ENCODE results near the gene SNAPC4. TPM values are rescaled to one million over a fixed set of nuclear protein-coding genes. Genes with fewer than 3 reads are reported as not detected.
A peak's percentile ranks its signal among the peaks of the same experiment; 100 is the strongest.

Gene SNAPC4
- total RNA-seq, 2 experiments from 2014 or later = 12.4 to 16.8 TPM

DNA sequence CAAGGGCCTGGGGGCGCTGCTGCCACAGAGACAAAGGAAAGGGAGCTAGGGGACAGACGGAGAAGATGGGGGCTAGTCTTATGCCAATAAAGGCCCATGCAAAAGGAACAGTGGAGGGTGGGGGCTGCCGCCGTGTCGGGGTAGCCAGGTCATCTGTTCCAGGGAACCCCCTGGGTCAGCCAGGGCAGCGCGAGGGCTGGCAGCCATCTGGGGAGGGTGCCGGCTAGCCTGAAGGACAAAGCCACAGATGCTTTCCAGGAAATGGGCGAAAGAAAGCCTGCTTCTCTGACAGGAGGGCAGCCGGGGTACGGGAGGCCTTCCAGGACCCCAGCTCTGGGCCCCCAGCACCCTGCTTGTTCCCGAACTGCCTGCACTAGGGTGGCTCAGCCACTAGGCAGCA, 24.9 kb downstream of the SNAPC4 start:
- ATAC-seq = no peak
- intact Hi-C loops (cut with DNase I, micrococcal nuclease) = no loop called here
- Mint-ChIP-seq H3K27ac (no peak overlapping the region), H3K36me3 (ENCODE audit: low read depth) (peaks cover 4% of the 10 kb centered on the region), H3K4me1 (no peaks in the 10 kb centered on the region), H3K9me3 (ENCODE audit: low read depth) (no peaks in the 10 kb centered on the region), H3K4me3 (no peak overlapping the region), H3K27me3 (no peaks in the 10 kb centered on the region)
- no peak for DNase-seq
- POLR2A ChIA-PET = interaction anchor here (0.5 to 0.6 kb wide), 2 partner anchors 11 to 12 kb away, joined by 4 to 7 read pairs; no protein-coding TSS in a partner anchor
- CTCF ChIA-PET = no interaction called here

DNA sequence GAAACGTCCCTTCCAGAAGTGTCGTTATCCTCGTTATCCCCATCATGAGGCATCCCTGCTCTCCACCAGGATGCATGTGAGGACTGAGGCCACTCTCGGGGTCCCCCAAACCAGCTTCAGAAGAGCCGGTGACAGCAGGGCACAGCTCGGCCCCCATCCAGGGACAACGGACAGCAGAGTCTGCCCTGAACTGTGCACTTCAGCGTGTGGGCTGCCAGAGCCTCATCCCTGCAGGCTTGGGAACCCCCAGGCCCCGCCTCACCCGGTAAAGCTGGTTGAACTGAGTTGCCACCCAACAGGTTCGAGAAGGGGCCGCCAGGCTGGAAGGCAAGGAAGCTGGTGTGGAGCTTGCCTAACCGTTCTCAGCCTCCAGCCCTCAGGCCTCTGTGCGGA, 25.8 kb downstream of the SNAPC4 start:
- POLR2A ChIA-PET = no interaction called here
- no peaks in the 10 kb centered on the region for H3K9me3 Mint-ChIP-seq (ENCODE audit: low read depth)
- H3K4me1 Mint-ChIP-seq = no peaks in the 10 kb centered on the region
- H3K27ac Mint-ChIP-seq = no peak overlapping the region
- DNase-seq (no peak), ATAC-seq (no peak)
- no peaks in the 10 kb centered on the region for H3K27me3 Mint-ChIP-seq
- CTCF ChIA-PET = no interaction called here
- no peak overlapping the region for H3K4me3 Mint-ChIP-seq
- peaks cover 4% of the 10 kb centered on the region for H3K36me3 Mint-ChIP-seq (ENCODE audit: low read depth)
- intact Hi-C loops (cut with DNase I, micrococcal nuclease) = no loop called here

DNA sequence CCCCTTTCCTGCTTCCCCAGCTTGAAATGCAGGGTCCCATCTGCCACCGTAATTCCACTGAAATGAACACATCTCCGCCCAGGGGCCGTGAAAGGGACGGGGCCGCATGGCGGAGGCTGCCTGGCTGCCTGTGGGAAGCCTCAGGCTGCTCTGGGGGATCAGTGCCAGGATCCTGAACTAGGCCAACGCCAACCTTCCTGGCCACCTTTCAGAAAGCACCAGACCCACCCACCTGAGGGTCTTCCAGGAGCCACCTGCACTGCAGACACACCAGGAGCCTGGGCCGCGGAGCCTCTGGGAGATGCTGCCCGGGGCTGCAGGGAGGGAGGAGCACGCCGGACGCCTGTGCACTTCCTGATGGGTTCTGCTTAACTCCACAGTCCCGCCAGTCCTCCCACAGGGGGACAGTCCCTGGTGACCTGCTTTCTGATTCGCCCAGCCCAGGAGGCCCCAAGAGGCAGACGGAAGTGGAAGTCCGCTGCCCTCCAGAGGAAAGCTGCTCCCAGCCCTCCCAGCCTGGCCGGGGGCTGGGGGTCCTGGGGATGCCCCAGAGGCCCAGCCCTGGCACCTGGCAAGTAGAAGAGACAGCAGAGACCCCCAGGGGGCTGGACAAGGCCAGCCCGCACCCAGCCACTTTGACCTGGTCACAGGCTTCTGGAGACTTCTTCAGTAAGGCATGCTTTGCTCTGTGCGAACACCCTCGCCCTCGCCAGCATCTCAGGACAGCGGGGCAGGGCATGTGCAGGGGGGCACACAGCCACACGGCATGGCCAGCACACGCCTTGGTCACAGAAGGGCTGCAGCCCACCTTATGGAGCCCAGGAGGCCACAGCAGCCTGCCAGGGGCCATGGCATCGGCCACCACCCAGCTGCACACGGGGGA, 26.4 kb downstream of the SNAPC4 start, which contains the start of gene CARD9:
Gene CARD9 (minus strand): TSS at position 370 of the 883 bp plus-strand sequence. CDS start 1,591 bp downstream, outside the sequence.
- DNase-seq (no peak), ATAC-seq (no peak)
- ChIA-PET POLR2A (no interaction called here), CTCF (no interaction called here)
- Mint-ChIP-seq H3K4me1 (no peaks in the 10 kb centered on the region), H3K9me3 (ENCODE audit: low read depth) (no peaks in the 10 kb centered on the region), H3K27me3 (no peaks in the 10 kb centered on the region), H3K4me3 (peak within 1 kb of the TSS; percentile 26), H3K36me3 (ENCODE audit: low read depth) (peaks cover 4% of the 10 kb centered on the region), H3K27ac (no peak within 1 kb of the TSS)
- intact Hi-C loops (cut with DNase I, micrococcal nuclease) = no loop called here

DNA sequence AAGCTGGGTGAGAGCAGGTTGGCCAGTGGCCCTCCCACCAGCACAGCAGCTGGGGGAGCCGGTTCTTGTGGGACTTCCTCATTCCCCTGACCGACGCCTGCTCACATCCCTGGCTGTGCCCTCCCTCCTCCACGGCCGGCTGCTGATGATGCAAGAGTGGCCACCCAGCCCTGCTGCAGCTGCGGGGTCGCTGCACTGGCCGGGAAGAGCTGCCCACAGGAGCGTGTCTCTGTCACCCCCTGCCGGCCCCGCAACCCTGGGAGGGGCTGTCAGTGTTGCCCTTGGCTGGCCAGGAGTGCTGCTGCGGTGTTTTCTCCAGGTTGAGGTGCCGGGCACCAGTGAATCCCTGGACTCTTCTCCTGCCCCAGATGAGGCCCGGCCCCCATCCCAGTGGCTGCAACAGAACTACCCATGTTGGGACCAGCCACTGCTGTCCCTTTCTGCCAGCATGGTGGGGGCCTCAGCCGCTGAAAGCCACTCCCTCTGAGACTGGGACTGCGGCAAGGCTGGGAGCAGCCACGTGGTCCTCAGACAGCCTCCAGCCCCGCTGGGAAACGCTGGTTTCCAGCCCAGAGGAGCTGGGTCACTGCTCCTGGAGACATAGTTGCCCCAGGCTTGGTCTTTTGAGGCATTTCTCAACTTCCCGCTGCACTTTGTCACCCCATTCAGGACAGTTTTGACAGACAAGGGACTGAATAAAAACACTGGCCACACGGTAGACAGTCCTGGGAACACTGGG, 27.2 kb downstream of the SNAPC4 start:
- ChIA-PET POLR2A (no interaction called here), CTCF (interaction anchor here (0.6 to 1.3 kb wide), 2 partner anchors 10 to 25 kb away, joined by 3 to 5 read pairs; partner anchors contain the start of gene DNLZ)
- intact Hi-C loops (cut with DNase I, micrococcal nuclease) = no loop called here
- H3K4me1 Mint-ChIP-seq = no peaks in the 10 kb centered on the region
- H3K27ac Mint-ChIP-seq = no peak overlapping the region
- H3K9me3 Mint-ChIP-seq (ENCODE audit: low read depth) = no peaks in the 10 kb centered on the region
- peak overlapping the region; percentile 26 for H3K4me3 Mint-ChIP-seq
- H3K36me3 Mint-ChIP-seq (ENCODE audit: low read depth) = peaks cover 4% of the 10 kb centered on the region
- no peaks in the 10 kb centered on the region for H3K27me3 Mint-ChIP-seq
- no peak for DNase-seq
- ATAC-seq = peak; percentile 14

DNA sequence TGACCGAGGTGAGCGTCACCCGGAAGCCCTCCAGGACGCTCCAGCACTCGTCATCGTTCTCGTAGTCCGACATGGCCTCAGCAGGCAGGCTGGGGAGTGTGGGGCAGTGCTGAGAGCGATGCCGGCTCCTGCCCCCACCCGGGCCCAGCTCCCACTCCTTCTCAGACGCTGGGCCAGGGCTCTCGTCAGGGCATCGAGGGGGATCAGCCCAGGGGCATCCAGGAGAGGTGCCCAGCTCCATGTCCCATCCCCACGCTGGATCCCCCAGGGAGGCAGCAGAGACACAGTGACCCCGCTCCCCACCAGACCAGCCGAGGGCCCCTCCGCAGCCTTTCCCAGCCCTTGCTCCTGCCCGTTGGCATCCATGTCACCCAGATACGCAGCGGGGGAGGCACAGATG, 28.0 kb downstream of the SNAPC4 start:
- intact Hi-C loops (cut with DNase I, micrococcal nuclease) = no loop called here
- Mint-ChIP-seq H3K36me3 (ENCODE audit: low read depth) (peaks cover 4% of the 10 kb centered on the region), H3K27ac (no peak overlapping the region), H3K4me1 (no peaks in the 10 kb centered on the region), H3K9me3 (ENCODE audit: low read depth) (no peaks in the 10 kb centered on the region), H3K27me3 (no peaks in the 10 kb centered on the region), H3K4me3 (no peak overlapping the region)
- no peak for ATAC-seq
- POLR2A ChIA-PET = no interaction called here
- no peak for DNase-seq
- CTCF ChIA-PET = interaction anchor here (1.3 kb wide), 1 partner anchor 9 kb away, joined by 5 read pairs; the partner anchor contains the start of gene DNLZ

DNA sequence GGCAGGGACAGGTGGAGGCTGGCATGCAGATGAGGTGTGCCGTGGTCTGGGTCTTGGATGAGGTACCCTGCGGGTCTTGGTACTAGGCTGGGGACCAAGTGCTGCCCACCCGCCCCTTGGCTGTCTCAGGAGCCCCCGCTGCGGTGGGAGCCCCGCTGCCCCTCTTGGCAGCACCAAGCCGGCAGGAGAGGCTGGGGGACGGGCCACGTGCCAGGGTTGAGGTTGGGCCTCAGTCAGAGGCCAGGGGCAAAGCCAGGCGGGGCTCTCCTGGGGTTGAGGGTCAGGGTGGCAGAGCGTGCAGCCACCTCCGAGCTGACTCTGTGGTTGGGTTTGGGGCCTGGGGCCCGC, 28.5 kb downstream of the SNAPC4 start:
- intact Hi-C loops (cut with DNase I, micrococcal nuclease) = no loop called here
- POLR2A ChIA-PET = no interaction called here

DNA sequence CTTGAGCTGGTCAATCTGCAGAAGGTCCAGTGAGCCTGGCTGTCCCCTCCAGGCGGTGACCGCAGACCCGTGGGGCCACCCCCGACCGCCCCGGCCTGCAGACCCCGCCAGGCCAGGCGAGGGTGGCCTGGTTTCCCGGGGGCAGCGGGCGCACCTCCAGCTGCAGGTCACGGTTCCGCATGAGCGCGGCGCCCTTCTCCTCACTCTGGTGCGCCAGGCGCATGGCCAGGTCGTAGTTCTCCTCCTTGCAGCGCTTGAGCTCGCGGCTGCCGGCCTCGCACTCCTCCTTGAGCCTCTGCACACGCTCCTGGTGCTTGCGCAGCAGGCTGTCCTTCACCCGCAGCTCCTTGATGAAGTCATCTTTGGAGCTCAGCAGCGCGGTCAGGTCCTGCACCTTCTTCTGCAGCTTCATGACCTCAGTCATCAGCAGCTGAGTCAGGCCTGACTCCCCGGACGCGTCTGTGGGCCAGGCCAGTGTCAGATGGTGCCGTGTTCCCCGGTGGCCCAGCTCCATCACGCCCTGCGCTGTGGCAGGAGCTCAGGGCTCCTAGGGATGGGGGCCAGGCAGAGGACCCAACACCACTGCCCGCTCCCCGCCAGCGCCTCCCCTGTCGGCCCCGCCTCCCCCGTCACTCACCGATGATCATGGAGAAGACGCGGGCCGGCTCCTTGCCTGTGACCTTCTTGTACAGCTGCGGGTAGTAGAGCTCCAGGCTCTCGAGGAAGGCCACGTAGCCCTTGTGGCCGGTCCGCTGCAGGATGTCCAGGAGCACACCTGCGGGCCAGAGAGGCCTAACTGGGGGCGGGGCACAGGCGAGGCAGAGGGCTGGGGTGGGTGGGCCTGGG, 29.1 kb downstream of the SNAPC4 start:
- DNase-seq = no peak
- Mint-ChIP-seq H3K9me3 (ENCODE audit: low read depth) (no peaks in the 10 kb centered on the region), H3K27ac (no peak overlapping the region), H3K27me3 (no peaks in the 10 kb centered on the region), H3K4me1 (no peaks in the 10 kb centered on the region), H3K4me3 (no peak overlapping the region), H3K36me3 (ENCODE audit: low read depth) (peaks cover 4% of the 10 kb centered on the region)
- ChIA-PET POLR2A (interaction anchor here (0.9 kb wide), 1 partner anchor 26 kb away, joined by 4 read pairs; no protein-coding TSS in a partner anchor), CTCF (no interaction called here)
- ATAC-seq = no peak
- intact Hi-C loops (cut with DNase I, micrococcal nuclease) = no loop called here

More for the DNA sequence above, 28.5 kb downstream of the SNAPC4 start:
- DNase-seq (no peak), ATAC-seq (no peak)
- H3K4me1 Mint-ChIP-seq = no peaks in the 10 kb centered on the region
- no peak overlapping the region for H3K4me3 Mint-ChIP-seq
- CTCF ChIA-PET = interaction anchor here (1.3 kb wide), 1 partner anchor 9 kb away, joined by 5 read pairs; the partner anchor contains the start of gene DNLZ
- no peak overlapping the region for H3K27ac Mint-ChIP-seq
- peaks cover 4% of the 10 kb centered on the region for H3K36me3 Mint-ChIP-seq (ENCODE audit: low read depth)
- H3K27me3 Mint-ChIP-seq = no peaks in the 10 kb centered on the region
- no peaks in the 10 kb centered on the region for H3K9me3 Mint-ChIP-seq (ENCODE audit: low read depth)

DNA sequence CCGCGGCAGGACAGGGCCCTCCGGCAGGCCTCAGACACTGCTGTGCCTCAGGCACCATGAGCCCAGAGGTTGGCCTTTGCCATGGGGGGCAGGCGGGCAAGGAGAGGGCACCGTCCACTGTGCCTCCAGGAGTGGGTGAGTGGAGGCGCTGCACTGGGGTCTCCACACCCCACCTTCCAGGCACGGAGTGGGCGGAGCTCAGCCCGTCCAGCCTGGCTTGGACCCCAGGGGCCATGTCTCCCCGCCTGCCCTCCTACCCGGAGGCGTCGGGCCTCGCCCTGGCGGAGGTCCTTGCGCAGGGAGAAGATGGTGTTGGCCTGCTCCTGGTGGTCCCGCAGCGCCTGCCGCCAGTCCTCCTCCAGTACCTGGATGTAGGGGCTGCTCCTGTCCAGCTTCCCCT, 29.9 kb downstream of the SNAPC4 start:
- no peak overlapping the region for H3K27ac Mint-ChIP-seq
- intact Hi-C loops (cut with DNase I, micrococcal nuclease) = no loop called here
- no peaks in the 10 kb centered on the region for H3K27me3 Mint-ChIP-seq
- H3K4me3 Mint-ChIP-seq = no peak overlapping the region
- H3K4me1 Mint-ChIP-seq = no peaks in the 10 kb centered on the region
- ChIA-PET CTCF (no interaction called here), POLR2A (interaction anchor here (0.9 kb wide), 1 partner anchor 27 kb away, joined by 4 read pairs; no protein-coding TSS in a partner anchor)
- DNase-seq (no peak), ATAC-seq (no peak)
- H3K36me3 Mint-ChIP-seq (ENCODE audit: low read depth) = peaks cover 4% of the 10 kb centered on the region
- no peaks in the 10 kb centered on the region for H3K9me3 Mint-ChIP-seq (ENCODE audit: low read depth)

DNA sequence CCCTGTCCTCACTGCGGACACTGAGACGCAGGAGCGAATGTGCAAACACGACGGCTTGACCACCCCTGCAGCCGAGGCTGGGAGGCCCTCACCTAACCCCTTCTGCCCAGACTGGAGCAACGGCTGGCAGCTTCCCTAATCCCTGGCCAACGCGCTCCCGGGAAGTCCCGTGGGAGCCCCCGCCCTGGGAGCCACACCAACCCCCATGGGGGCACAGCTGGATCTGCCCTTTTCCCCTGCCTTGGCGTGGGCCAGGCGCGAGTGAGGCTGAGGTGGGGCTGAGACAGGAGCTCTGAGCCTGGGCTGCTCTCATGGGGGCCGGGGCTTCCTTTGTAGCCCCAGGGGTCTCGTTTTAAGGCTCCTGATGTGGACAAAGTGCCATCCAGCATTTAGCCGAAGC, 31.8 kb downstream of the SNAPC4 start:
- no peak for ATAC-seq
- POLR2A ChIA-PET = no interaction called here
- intact Hi-C loops (cut with DNase I, micrococcal nuclease) = no loop called here
- Mint-ChIP-seq H3K36me3 (ENCODE audit: low read depth) (no peaks in the 10 kb centered on the region), H3K27ac (no peak overlapping the region), H3K4me3 (no peak overlapping the region), H3K27me3 (no peaks in the 10 kb centered on the region), H3K9me3 (ENCODE audit: low read depth) (no peaks in the 10 kb centered on the region), H3K4me1 (peaks cover 5% of the 10 kb centered on the region)
- DNase-seq = no peak
- CTCF ChIA-PET = no interaction called here

DNA sequence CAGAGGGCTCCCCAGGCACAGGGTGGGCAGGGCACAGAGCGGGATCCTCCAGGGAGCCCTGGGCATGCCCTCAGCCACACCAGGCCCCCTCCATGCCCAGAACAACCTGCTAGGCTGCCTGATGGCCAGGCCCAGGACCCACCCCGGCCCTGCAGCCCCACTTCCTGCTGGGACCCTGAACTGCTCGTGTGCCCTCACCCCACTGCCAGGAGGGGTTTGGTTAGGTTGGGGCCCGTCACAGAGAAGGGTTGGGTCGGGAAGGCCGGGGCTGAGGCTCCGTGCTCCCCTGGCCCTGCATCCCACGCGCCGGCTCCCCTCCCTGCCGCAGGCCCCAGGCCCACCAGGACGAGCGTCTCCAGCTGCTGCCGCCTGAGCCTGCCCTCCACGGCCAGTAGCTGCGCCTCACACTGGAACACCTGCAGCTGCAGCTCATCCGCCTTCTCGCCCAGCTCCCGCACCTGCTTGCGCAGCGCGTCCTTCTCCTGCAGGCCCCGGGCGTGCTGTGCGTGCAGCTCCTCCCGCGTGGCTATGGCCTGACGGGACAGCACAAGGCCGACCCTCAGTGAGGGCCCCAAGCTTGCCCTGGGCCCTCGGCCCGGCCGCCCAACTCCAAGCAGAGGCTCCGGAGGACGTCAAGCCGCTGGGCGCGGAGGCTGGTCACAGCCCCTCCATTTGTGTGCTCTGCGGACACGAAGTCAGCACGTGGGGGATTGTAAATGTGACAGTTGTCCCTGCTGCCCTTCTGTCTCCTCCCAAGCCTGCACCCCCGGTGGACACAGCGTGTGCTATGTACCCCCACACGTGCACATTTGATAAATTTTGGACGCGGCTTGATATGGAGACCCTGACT, 32.4 kb downstream of the SNAPC4 start:
- intact Hi-C loops (cut with DNase I, micrococcal nuclease) = no loop called here
- ATAC-seq (no peak), DNase-seq (no peak)
- H3K27me3 Mint-ChIP-seq = no peaks in the 10 kb centered on the region
- no peak overlapping the region for H3K27ac Mint-ChIP-seq
- no peaks in the 10 kb centered on the region for H3K9me3 Mint-ChIP-seq (ENCODE audit: low read depth)
- CTCF ChIA-PET = interaction anchor here (0.5 kb wide), 1 partner anchor 119 kb away, joined by 3 read pairs; no protein-coding TSS in a partner anchor
- H3K4me3 Mint-ChIP-seq = no peak overlapping the region
- POLR2A ChIA-PET = no interaction called here
- H3K4me1 Mint-ChIP-seq = peaks cover 10% of the 10 kb centered on the region
- no peaks in the 10 kb centered on the region for H3K36me3 Mint-ChIP-seq (ENCODE audit: low read depth)
